ENCODE measurements around the gene CTU2.

Gene CTU2

DNA sequence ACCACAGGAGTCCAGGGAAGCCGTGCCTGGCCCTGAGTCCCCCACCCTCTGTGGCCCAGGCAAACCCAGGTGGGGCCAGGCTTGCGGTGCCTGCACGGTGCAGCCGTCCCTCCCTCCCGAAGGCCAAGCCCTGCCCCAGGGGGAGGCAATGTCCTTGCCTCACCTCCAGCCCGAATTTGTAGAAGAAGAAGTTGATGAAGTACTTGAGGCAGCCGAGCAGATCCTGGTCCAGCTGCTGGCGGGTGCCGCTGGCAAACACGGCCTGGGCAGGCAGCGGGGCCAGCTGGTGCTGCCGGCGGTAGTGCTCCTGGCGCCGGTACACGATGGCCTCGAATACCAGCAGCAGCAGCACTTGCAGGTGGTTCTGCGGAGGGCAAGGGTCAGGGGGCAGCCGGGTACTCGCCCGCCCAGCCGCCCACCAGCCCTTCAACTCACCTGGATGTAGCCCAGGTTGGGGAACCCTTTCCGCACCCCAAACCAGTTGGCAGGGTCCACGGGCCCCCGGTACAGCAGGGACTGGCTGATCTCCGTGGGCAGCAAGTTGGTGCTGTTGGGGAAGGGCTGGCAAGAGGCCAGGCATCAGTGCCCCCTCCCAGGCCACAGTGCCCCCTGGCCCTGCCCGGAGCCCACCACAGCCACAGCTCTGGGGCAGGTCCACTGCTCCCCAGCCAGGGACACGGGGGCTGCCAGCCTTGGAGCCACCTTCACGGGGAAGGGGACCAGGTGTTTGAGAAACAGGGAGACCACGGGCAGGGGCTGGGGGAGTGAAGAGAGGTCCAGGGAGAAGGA lies 26.1 kb downstream of the CTU2 start:
- DNase-seq = no peak

DNA sequence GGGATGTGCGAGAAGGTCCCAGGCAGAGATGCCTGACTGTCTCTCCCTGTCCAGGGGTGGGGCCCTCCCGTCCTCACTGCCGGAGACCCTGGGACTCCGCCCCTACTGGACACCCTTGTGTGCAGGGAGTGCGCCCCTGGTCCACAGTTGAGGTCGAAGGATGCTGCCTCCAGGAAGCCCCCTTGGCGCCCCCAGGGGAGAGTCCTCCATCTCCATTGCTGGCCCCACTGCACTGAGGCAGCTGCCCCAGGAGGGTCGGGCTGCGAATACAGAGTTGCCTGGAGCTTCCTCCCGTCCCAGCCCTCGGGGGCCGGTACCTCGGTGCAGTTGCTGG lies 26.6 kb downstream of the CTU2 start:
- DNase-seq = no peak

DNA sequence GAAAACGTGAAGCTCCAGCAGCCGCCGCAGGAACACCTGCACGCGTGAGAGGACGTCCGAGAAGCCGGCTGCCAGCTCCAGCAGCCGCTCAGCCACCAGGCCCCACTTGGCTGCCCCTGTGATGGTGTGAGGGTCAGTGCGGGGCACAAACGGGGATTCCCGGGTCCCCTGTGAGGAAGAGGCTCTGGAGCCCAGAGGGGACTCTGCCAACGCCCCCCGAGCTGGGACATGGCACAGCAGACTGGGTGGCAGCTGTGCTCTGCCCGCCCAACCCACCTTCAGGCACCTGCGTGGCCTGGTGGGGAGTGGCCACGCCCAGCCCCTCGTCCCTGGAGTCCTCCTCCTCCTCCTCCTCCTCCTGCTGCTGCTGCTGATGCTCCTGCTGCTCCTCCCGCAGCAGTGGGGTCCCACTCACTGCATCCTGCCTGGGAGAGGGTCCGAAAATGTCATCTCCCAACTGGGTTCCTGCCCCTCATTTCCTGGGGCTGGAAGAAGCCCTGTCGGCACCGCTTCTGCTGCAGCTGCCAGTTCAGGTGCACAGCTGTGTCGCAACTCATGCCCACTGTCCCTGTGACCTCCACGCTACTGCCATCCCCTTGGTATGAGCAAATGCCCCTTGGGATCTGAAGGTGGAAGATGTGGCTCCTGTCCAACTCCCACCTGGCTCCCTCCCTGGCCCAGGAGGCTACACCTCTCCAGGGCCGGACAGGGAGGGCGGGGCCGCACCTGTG lies 27.5 kb downstream of the CTU2 start:
- DNase-seq = no peak

DNA sequence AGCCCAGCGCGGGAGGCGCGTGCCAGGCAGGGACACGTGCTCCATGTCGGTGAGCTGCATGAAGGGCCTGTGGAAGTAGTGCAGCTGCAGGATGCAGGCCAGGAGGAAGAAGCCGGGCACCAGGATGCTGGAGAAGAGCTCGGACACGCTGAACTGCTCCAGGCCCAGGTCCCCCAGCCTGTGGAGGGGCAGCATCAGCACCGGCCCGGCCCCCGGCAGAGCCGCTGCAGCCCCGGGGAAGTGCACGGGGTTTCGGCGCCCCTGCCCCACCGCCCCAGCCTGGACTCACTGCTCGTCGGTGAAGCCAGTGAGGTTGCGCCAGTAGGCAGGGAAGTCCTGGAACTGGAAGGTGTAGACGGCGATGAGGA lies 28.0 kb downstream of the CTU2 start:
- DNase-seq = no peak

DNA sequence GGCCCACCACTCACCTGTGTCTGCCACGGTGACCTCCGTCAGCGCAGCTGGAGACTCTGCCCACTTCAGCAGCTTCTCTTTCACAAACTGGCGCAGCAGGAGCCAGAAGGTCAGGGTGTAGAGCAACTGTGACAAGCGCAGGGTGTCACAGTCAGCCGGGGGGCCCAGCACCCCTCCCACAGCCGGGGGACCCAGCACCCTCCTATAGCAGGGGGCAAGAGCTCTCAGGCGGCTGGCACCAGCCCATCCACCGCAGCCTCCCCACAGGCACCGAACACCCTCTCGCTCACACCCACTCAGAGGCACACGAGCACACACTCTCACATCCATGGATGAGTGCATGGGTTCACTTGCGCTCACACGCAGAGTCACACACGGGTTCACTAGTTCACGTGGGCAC lies 28.8 kb downstream of the CTU2 start:
- no peak for DNase-seq

DNA sequence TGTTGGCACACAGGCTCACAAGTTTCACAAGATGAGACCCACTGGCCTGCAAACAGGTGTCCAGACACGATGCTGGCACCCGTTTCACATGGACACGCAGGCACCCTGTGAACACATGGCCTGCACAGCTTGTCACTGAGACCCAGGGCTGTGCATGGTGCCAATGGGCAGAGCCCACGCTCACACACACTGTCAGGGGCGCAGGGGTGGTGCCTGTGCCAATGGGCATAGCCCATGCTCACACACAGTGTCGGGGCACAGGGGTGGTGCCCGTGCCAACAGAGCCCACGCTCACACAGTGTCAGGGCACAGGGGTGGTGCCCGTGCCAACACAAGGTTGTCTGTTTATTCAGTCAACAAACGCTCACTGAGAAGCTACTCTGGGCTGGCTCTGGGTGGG lies 29.3 kb downstream of the CTU2 start:
- DNase-seq = no peak

DNA sequence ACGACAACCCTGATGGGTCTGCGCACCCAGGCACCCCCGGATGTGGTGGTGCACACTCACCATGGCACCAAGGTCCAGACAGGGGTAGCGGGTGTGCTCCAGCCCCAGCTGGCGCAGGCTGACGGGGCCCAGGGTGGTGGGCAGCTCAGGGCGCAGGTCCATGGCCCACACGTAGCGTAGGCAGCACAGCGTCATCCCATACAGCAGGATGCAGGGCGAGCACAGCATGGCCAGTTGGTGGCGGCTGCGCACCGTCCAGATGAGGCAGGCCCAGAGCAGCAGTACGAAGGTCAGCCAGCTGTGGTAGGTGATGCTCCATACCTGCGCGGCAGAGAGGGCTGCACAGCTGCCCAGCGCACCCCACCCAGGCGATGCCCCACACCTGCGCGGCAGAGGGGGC lies 29.8 kb downstream of the CTU2 start:
- DNase-seq = no peak

DNA sequence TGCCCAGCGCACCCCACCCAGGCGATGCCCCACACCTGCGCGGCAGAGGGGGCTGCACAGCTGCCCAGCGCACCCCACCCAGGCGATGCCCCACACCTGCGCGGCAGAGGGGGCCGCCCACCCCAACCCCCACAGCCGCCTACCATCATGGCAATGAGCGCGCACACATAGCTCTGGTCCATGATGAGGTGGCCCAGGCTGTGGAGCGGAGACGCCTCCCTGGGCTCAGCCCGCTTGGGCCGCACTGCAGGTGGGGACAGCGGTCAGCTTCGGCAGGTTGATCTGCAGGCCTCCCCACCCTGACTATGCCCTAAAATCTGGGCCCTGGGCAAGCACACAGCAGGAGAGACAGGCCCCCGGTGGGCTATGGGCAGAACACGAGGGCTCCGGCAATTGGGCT lies 30.2 kb downstream of the CTU2 start:
- no peak for DNase-seq

DNA sequence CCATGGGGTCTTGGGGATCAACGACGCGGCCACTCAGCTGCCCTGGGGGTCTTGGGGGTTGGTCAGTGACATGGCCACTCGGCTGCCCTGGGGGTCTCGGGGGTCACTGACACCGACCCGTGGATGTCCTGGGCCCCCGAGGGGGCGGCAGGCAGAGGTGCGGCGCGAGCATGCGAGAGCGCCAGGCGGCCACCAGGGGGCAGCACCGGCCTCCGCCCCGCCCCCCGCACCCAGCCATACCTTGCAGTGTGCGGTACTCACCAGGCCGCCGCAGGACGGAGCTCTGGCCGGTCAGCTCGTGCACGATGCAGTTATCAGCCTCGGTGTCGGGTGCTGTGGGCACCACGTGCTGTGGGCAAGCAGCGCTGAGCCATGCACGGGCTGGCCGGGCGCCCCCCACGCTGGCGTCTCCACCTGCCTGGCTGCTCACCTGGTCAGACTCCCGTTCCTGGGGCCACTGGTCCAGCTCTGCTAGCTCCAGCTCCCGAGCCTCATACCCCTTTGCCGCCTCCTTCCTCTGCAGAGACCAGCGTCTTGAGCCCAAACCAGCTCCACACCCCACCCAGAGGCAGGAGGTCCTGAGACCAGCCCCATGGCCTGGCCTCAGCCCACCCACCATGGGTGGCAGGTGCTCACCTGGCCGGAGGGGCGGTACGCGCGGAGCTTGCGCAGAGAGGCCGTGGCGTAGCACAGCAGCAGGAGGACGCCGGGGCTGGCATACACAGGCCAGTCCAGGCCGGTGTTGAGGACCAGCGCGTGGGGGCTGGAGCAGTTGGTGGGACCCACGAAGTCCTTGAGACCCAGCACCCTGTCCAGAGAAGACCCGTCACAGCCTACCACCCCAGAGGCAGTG lies 31.2 kb downstream of the CTU2 start:
- DNase-seq = no peak

DNA sequence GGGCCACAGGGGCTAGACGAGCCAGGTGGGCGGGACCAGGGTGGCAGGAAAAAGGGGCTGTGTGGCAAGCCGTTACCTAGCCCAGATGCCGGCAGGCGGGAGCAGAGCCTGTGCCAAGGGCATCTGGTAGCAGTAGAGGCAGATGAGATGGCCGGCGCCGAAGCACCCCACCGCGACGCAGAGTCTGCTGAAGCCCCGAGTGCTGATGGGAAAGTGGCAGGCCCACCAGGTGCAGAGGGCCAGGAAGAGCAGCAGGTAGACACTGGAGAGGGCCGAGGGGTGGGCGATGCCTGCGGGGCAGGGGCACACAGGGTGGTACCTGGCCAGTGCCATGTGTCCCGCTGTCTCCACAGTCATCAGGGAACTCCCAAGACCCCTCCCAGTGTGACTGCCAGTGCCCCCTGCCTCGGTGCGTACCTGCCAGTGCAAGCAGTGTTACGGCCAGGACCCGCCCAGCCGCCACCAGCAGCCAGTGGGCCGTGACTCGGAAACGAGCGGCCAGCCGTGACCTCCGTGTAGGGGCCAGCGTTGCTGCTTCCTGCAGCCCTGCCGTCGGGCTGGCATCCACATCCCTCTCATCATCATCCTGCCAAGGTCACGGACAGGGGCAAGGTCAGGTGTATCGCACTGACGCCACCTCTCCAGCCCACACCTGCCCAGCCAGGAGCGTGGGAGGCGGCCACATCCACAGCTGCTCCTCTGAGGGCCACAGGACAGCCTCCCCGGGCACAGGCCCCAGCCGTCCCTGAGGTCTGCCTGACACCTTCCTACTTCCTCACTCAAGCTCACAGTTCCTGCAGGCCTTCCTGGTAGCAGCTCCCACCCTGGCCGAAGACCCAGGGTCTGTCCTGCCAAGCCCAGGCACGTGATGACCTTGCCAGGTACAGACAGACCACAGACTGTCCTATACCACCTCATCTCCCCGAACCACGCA lies 32.1 kb downstream of the CTU2 start:
- DNase-seq = no peak

DNA sequence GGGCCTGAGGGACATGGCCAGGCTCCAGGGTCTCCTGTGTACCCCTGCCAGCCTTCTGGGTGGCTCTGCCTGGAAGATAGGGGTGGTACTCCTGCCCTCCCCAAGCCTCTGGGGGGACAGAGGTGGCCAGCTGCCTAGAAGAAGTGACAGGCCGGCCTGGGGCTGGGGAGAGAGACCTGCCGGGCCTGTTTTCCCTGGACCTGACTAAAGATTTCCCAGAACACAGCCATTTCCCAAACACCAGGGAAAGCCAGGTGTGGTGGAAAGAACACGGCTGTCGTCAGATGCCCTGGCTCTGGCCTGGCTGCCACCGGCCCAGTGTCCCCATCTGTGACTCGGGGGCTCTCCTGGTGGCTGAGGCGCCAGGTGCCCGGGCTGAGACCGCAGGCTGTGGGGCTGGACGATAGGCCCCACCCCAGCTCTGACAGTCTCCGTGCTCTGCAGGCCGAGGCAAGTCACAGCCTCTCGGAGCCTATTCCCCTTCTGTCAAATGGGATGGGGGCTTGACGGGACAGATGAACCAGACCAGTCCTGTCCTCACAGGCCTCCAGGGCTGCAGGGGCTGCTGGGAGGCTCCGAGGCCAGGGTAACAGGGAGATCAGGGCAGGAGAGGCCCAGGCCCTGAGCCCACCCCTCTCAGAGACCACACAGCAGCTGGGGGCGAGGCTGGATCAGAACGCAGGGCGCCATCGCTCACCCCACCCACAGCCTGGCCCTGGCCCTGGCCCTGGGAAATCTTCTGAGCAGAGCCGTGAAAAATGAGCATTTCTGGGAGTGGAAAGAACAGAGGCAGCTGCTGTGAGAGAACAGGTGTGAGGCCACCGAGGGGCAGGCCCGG lies 33.1 kb downstream of the CTU2 start:
- DNase-seq = no peak

DNA sequence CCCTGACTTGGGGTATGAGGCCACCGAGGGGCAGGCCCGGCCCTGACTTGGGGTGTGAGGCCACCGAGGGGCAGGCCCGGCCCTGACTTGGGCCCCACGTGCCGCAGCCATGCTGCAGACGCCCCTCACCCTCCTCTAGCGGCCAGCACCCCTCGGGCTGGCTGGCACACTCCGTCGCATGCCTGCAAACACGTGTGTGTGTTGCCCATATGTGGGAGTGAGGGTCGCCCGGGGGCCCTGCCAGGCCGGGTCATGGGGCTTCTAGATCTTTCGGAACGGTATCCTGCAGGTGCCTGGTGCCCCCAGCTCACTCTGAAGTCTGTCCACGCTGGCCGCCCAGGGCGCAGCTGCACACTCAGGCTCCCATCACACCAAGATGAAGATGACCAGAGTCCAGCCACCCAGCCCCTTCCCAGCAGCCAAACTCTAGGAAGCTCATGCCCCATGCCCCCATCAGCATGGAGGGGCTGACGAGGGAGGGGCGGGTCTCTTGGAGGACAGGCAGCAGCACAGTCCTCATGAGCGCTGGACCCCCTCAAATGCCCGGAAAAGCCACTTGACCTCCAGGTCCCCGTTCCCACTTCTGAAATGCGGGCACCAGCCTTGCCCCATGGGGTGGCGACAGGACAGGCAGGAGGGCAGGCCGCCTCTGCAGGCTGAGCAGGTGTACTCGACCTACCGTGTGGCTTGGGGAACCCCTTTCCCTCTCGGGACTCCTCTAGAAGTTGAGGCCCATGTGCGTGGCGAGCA lies 33.8 kb downstream of the CTU2 start:
- no peak for DNase-seq

DNA sequence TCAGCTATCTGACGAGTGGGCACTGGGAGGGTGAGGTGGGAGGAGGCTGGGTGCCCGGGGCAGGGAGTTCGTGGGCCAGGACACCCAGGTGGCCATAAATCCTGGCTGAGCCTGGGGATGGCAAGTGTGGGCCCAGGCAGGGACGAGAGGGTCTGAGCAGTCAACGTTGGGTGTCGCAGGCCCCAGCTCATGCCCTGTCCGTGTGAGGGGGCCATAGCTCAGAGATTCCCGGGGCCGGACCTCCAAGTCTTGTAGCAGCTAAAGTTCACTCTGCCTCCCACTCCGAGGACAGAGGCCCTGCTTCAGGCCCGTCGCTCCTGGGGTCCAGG lies 34.4 kb downstream of the CTU2 start:
- DNase-seq = no peak

DNA sequence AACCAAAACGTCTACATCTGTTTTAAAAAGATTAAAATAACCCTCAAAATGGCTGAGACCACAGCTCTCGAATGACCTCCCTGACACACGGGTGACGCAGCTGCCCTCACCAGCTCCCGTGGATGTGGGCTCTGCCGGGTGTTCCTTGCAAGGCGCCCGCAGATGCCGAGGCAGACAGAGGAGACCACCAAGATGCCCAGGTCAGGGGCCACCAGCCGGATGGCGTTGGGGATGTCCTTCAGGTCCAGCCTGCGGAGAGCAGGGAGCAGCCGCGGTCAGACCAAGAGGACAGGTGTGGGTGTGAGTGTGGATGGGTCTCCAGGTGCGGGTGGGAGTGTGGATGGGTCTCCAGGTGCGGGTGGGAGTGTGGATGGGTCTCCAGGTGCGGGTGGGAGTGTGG lies 35.1 kb downstream of the CTU2 start:
- DNase-seq = no peak

DNA sequence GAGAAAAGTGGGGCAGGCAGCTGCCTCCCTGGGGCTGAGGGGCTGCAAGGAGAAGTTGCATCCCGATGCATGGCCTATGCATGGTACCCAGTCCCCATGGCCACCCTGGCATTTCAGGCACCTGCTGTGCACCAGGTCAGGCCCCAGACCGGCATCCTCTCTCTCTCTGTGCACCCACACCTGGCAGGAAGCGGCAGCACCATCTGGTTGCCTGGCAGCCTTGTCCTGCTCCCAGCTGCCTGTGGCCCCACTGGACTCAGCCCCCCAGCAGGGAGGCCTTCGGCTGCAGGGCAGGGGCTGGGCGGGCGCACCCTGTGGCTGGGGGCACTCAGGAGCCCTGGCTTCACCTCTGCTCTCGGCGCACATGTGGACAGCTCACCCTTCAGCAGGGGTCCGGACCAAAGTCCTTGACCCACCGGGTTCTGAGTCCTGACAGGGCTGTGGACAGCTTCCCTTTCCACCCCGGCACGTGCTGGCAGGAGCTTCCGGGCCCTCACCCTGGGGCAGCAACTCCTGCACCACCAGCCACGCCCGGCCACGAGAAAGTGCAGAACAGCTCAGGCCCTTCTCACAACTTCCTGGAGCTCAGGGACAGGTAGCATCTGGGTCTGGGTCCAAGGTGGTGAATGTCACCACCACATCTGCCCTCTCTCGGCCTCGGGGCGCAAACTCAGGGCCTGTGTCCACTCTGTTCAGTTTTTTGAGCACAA lies 36.7 kb downstream of the CTU2 start:
- DNase-seq = no peak

DNA sequence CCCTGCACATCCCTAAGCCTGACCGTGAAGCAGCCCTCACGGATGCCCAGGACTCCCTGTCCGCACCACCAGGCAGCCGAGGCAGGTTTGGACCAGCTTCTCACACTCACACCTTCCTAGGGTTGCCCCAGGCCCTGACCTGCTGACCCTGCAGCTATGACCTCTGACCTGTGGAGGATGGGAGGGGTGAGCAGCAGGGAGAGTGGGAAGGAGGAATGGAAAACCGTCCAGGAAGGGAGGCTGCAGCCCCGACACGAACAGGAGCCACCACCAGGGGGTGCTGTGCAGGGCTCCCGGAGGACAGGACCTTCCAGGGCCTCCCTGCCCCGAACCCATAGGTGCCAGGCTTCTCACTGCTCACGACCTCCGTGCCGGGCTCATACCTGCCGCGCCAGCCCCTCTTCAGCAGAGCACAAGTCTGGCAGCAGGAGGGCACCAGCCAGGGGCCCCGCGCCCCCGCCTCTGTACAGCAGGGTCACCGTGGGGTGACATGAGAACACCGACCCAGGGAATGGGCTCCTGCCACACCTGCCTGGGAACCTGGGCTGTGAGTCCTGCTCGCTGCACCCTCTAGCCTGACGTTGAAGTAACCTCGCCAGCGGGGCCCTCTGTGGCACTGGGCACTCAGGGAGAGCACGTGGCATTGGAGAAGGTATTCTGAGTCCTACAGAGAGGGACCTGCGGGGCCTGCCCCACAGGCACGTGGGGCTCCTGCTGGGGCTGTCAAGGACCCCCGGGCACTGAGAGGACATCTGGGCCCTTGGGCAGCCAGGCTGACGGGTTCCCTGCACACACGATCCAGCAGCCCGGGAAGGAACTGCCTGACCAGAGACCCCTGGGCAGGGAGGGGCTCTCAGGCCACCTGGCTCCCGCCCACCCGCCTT lies 37.6 kb downstream of the CTU2 start:
- no peak for DNase-seq

DNA sequence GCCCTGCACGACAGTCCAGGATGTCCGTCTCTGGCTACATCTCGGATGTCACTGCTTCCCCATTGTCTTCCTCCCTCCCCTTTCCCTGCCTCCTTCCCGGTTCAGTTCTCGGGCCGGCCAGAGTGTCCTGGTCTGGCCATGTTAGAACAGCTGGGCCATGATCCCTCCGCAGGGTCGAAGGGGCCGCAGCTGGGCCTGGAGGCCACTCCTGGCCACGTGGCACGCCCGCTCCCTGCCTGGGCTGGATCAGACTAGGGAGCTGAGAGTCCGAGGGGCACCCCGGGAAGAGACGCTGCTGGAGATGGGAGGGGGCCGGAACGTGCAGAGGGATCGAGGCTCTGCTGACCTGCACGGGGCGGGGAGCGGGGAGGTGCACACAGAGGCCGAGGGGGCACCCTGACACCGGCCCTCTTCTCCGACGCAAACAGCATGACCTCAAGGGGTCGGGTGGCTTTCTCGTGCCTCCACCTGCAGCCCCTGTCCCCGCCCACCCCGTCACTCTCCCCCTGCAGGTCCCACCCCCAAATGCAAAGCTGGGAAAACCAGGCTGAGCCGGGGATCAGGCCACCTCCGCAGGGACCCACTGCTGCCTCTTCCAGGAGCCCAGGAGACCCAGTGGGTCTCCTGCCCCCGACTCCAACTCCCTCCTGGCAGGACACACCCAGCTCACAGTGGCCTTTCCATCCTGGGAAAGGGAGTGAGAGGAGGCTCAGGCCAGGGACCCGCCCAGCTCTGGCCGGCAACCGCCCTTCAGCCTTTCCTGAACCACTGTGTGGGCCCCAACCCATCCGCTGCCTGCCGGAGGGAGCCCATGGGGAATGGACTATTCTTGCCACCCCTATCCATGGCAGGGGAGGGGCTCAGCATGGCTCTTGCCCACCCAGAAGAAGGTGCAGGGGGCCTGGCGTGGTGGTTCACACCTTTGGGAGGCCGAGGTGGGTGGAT lies 38.5 kb downstream of the CTU2 start:
- DNase-seq = no peak

DNA sequence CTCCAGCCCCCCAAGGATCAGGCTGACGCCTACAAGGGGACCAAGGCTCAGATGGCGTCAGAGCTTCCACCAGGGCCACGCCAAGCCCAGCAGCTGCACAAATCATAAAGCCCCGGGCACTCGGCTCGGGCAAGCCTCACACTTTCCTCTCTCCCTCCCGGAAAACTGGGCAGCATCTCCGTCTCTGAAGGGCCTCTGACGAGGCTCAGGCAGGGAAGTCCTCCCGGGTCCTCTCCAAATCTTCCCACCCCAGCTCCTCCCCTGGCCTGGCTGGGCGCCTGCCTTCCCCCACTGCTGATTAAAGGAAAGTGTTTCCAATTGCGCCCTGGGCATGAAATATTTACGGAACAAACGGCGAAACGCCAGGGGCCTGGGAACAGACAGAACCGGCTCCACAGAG lies 40.2 kb downstream of the CTU2 start:
- no peak for DNase-seq
